CD4-positive, alpha-beta T cell treated with Interleukin-21 for 1 hour (primary cell): ENCODE data around the gene CRTC1.
"Not testable (repeated sequence)": the region's sequence is repeated elsewhere in the genome, so short reads cannot be mapped to it uniquely, and the experiment has no call there.

ENCODE experiments used
- DNase-seq: peaks from one replicate; pipeline ENCODE4 v3.0.0-alpha.2; 2020

Gene CRTC1

DNA sequence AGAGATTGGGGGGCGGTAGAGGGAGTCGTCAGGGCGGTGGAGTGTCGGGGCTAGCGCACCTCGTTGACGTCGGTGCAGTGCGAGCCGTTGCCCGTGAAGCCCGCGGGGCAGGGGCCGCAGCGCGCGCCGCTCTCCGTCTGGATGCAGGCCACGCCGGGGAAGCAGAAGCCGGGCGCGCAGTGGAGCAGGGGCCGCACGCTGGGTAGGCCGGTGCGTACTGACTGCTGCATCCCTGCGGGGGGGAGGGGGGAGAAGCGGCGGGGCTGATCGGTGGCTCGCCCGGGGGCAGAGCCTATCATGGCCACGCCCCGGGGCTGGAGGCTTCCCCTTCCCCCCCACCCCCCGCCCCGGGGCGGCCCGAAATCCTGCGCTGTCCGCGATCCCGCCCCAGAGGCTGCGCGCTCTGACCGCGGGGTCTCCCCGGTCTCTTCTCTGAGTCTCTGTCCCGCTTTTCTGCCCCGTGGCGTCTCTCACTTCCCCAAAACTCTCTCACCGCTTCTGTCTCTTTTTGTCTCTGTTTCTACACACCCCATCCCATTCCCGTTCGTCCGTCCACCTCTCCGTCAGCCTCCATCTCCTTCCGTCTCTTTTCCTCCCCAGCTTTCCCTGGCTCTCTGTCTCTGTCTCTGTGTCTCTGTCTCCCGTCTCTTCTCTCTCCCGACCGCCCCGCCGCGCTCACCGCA lies 106.5 kb downstream of the CRTC1 start:
- DNase-seq: peak; percentile 32

GRCh38 chr19:18790566-18791314 lies 107.3 kb downstream of the CRTC1 start, which contains the start of gene COMP:
COMP (minus strand) TSS chr19:18791305; CDS start chr19:18791269, 36 bp downstream.
- DNase-seq: no peak

DNA sequence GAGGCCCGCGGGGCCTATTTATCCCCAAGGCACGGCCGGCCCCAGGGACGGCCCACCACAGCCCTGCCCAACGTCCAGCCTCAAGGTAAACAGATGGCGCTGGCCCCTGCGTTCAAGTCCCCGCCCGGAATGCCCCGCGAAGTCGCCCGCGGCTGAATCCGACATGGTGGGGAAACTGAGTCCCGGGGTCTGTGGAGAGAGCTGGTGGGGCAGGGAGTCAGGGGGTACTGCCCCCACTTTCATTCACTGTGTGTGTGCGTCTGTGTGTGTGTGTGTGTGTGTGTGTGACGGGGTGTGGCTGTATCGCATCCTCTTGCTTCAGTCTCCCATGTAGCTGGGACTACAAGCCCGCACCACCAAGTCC lies 107.8 kb downstream of the CRTC1 start:
- no peak for DNase-seq

DNA sequence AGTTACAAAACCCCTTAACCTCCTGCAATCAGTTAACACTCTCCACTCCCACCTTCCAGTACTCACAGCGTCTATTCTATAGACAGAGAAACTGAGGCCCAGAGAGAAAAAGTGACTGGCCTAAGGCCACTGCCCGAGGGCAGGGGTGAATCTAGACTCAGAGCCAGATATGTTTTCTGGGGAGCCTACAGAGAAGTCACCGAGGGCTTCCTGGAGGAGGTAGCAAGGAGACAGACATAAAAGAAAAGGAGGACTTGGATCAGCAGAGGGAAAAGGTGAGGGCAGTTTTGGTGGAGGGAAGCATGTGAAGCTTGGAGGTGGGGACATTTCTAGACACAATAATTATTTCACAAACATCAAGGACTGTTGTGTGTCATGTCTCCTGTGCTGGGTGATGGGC lies 109.2 kb downstream of the CRTC1 start:
- no peak for DNase-seq

DNA sequence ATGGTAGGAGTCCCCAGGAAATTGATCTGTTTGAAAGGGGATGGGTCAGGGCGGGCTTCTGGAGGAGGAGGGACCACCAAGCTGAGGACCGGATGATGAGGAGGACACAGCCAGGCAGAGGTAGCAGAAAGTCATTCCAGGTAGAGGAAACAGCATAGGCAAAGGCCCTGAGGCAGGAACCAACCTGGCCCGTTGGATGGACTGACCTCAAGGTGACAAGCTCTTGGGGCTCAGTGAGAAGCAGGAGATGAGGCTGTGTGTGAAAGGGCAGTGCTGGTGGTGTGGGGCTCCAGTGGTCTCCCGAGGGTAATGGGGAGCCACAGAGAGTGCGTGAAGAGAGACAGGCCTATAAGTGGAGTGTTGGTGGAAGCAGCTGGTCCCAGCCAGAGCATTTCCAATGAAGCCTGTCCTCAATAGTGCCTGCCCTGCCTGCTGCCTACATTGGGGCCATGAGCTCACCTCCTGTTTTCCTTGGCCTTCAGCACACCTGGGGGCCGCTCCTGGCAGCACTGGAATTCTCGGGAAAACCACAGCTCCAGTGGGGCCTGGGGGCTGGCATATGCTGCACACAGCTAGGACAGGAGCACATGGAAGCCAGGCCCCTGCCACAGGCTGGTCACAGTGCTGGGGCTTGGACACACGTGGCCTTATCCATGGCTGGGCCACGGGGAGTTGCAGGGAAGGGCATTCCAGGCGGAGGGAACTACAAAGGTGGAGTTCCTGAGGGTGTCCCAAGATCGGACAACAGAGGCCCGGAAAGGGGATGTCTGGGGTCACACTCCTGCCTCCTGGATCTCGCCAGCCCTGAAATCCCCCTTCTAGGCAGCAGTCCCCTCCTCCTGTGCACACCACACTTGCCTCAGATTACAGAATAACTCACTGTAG lies 109.9 kb downstream of the CRTC1 start:
- DNase-seq: no peak

- no peak for DNase-seq
Observed at GRCh38 chr19:18794029-18794313, 110.5 kb downstream of the CRTC1 start.

DNA sequence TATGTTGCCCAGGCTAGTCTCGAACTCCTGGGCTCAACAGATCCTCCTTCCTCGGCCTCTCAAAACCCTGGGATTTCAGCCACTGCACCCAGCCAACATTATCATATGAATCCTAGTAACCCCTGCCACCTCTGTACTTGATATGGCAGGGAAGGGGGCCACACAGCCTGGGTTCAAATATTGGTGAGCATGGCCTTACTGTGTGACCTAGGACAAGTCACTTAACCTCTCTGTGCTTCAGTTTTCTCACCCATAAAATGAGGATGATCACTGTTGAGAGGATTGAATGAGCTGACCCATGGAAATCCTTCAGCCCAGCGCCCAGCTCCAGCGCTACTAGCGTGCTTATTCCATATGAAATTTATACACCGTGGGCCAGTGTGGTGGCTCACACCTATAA lies 111.2 kb downstream of the CRTC1 start:
- no peak for DNase-seq

DNA sequence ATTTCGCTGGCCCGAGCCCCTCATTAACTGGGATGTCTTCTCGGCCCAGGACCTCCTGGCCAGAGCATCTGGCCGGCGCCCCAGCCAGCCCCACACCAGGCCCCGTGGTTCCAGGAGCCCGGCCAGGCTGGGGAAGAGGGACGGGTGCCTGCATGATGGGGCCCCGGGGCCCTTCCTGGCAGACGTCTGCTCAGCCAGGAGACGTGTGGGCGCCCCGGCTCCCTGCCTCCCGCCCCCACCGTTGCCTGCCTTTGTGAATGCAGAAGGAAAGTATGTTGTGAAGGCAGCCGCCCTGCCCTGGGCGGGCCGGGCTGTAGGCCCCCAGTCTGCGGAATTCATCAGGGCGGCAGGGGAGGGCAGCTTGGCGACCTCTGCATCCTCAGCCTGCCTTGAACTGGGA lies 112.1 kb downstream of the CRTC1 start:
- DNase-seq: no peak

- DNase-seq: no peak
Observed at GRCh38 chr19:18796239-18796638, 112.8 kb downstream of the CRTC1 start.

DNA sequence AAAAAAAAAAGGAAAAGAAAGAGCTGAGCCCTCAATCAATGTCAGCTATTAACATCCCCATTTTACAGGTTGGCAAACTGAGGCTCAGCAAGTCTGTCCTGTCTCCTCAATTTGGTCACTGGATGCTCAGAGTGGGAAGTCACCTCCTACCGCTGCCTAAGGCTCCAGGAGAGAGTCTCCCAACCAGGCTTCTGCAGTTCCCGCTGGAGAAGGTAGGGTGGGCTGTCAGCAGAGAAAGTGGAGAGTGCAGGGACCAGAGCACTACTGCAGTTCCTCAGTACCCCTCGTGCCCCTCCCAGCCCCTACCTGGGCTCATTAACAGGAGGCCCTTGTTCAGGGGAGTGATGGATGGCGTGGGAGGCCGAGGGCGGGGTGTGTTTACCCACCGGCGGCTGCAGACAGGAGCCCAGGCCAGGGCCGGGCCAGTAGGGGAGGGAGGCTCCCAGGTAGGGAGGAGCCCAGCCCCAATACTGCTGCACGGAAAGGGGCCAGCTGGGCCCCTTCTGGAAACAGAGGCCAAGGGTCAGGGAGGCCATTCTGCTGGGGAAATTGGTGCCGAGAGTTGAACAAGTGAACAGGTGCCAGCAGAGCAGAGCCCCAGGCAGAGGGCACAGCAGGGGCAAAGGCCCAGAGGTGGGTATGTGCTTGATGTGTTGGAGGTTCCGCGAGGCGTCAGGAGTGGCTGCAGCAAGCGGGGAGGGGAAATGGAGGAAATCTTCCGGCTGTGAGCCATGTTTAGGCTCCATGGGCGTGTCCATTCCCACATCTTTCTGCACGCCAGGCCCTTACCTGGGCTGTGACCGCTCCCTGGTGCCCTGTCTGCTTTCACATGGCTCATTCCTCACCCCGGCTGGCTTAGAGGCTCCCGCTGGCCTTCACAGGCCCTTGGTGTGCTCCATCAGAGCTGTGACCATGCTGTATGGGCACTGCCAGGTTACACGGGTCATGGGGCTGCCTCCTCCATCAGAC lies 115.2 kb downstream of the CRTC1 start:
- no peak for DNase-seq

DNA sequence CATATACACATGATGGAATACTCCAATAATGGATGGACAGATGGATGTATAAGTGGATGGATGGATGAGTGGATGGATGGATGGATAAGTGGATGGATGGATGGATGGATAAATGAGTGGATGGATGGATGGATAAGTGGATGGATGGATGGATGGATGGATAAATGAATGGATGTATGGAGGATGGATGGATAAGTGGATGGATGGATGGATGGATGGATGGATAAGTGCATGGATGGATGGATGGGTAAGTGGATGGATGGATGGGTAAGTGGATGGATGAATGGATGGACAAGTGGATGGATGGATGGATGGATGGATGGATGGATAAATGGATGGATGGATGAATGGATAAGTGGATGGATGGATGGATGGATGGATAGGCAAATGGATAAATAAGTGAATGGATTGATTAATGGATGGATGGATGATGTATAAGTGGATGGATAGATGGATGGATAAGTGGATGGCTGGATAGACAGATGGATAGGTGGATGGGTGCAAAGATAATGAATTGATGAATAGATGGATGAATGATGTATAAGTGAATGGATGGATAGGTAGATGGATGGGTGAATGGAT lies 116.0 kb downstream of the CRTC1 start:
- DNase-seq: no peak

GRCh38 chr19:18800079-18800478 lies 116.6 kb downstream of the CRTC1 start:
- DNase-seq: no peak

GRCh38 chr19:18800636-18801035 lies 117.2 kb downstream of the CRTC1 start:
- DNase-seq: no peak

DNA sequence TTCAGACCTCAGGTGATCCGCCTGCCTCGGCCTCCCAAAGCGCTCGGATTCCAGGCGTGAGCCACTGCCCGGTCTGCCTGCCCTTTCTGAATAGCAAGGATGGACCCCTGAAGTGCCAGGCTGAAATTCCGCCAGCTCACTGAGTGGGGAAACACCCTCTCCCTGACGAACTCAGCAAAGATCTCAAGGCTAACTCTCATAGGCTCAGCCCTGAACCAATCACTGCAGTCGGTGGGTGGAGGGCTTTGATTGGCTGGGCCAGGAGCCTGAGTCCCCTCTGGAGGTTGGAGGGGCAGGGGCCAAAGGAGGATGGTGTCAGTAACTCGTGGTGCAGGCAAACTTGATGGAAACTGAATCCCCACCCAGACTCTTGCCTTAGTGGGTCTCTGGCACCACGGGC lies 118.9 kb downstream of the CRTC1 start:
- no peak for DNase-seq

GRCh38 chr19:18803550-18804138 lies 120.2 kb downstream of the CRTC1 start:
- DNase-seq: no peak

- DNase-seq: no peak
Observed at GRCh38 chr19:18804139-18804601, 120.7 kb downstream of the CRTC1 start.

DNA sequence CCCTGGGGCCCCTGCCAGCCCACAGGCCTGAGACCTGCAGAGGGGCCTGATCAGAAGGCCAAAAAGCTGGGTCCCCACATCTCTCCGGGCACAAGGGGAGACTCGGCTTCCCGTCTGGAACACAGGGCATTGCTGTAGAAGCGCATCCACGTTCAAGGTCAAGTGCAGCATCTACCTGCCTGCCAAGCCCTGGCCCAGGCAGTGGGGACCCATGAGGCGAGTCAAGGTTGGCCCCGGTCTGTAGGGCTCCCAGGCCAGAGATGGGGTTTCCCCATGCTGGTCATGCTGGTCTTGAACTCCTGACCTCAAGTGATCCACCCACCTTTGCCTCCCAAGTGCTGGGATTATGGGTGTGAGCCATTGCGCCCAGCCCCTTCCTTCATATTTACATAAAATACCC lies 121.2 kb downstream of the CRTC1 start:
- DNase-seq: no peak

DNA sequence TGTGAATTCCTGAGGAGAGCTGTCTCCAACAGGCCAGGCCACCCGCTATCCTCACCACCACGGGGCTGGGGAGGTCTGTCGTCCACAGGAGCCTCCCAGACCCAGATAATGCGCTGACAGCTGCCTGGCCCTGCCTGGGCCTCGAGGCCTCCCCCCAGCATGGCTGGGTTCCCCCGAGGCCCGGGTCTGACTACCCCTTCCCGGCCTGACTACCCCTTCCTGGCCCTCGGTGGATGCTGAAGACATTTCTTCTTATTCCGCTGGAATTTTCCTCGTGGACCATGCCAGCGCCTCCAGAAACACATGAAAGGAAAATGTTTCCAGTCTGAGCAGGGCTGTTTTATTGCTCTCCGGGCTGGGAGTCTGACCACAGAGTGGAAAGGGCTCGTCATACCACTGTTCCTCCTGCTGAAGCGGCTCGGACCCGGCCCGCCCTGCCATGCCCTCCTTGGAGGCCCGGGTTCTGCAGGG lies 124.4 kb downstream of the CRTC1 start:
- no peak for DNase-seq

- DNase-seq: no peak
Observed at GRCh38 chr19:18809149-18809868, 125.8 kb downstream of the CRTC1 start.

DNA sequence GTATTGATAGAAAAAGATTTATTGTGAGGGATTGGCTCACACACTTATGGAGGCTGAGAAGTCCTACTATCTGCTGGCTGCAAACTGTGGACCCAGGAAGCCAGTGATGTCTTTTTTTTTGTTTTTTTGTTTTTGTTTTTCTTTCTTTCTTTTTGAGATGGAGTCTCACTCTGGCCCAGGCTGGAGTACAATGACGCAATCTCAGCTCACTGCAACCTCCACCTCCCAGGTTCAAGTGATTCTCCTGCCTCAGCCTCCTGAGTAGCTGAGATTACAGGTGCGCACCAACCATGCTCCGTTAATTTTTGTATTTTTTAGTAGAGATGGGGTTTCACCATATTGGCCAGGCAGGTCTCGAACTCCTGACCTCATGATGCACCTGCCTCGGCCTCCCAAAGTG lies 128.2 kb downstream of the CRTC1 start:
- not testable (repeated sequence) for DNase-seq

GRCh38 chr19:18814063-18814462 lies 130.6 kb downstream of the CRTC1 start:
- DNase-seq: no peak
